Occipital lobe (tissue), 2 donors: ENCODE measurements around the gene RBM34. TPM values are rescaled to one million over a fixed set of nuclear protein-coding genes. Genes with fewer than 3 reads are reported as not detected.

Source experiments
- DNase-seq: peaks from one replicate; lab custom pipeline; 2025; lab: John Stamatoyannopoulos, UW
- total RNA-seq: library from RNA; depleted of rRNA; stranded (reverse); fragments of >200 nt; gene quantifications from one replicate; pipeline ENCODE4 v1.2.3, GENCODE V29; 2014

RBM34 gene
- total RNA-seq, 1 donor from 2014 or later, result 43.5 TPM

DNA sequence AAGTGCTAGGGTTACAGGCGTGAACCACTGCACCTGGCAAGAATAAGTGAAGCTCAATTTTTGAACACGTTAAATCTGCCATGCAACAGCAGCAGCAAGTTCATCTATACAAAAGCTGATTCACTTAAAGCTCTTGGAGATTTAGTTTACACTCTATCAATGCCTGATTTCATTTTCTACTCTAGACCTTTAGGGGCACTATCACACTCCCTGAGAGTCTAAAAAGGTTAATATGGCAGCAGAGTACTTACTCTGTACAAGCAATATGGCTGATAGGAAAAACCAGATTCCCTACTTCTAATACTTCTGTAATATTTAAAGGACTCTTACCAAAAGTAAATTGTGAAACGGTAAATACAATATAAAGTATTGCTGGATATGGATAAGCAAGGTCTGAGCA, 4.8 kb downstream of the RBM34 start:
- DNase-seq, result no peak

DNA sequence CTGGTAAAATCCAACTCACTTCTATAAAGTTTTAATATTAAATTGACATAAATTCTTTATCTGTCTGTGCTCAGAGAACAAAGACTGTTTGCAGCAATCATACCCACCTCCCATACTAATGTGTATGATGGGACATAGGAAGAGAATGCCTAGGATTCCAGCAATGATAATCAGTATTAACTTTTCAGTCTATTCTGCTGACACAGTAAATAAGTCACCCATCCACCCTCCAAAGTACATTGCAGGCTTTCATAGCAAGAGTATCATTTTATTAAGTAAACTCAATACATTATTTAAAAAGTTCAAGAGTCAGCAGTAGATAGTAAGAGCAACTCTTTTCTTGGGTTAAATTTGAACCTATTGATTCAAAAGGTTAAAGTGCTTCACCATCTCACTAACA, 8.8 kb downstream of the RBM34 start:
- DNase-seq, result no peak

DNA sequence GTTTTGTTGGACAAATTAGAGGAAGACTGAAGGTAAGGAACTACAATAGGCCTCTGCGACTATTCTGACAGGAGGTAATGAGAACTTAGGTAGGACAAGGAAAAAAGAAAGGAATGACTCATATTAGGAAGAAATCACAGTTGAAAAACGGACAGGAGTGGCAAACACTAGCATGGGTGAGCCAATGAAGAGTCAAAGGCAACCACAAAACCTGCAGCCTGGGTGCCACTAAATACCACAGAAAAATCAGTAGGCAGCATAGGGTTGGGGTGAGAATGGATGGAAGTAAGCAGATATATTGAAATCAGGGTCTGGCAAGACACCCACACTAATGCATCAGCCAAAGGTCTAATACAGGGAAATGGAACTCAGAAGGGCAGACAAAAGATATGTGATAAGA, 10.0 kb downstream of the RBM34 start:
- no peak for DNase-seq

DNA sequence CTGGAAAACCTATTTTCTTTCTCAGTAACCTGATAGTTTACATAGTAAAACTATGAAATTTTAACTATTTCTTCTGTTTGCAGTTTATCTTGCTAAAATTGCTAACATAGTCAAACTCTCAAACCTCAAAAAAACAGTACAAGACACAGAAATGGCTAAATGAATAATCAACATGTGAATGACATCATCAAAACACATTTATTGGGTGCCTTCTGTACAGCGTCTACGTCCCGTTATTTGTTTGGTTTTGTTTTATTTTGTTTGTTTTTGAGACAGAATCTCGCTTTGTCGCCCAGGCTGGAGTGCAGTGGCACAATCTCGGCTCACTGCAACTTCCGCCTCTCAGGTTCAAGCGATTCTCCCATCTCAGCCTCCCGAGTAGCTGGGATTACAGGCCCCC, 11.2 kb downstream of the RBM34 start:
- no peak for DNase-seq

GRCh38 chr1:235147269-235147668, 13.8 kb downstream of the RBM34 start:
- no peak for DNase-seq

DNA sequence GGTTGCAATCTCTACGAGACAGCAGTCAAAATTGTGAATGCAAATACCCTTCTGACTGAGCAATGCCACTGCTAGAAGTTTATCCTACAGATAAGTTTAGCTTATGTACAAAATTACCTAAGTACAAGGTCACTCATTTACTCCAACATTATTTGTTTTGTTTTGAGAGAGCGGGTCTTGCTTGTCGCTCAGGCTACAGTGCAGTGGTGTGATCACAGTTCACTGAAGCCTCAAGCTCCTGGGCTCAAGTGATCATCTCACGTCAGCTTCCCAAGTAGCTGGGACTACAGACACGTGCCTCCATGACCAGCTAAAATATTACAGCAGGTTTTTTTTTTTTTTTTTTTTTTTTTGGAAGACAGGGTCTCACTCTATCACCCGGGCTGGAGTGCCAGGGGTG, 15.4 kb downstream of the RBM34 start:
- no peak for DNase-seq

DNA sequence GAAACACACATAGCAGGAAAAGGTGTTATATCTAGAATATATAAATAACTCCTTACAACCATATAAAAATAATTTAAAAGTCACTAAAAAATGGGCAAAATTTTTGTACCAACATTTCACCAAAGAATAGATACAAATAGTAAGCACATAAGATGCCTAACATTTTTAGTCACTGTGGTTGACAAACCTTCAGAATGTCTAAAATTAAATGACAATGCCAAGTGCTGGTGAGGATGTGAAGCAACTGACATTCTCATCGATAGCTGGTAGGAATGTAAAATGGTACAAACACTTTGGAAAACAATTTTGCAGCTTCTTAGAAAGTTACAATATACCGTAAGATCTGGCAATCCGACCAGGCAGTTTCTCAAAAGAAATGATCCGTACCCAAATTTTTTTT, 18.1 kb downstream of the RBM34 start:
- no peak for DNase-seq

DNA sequence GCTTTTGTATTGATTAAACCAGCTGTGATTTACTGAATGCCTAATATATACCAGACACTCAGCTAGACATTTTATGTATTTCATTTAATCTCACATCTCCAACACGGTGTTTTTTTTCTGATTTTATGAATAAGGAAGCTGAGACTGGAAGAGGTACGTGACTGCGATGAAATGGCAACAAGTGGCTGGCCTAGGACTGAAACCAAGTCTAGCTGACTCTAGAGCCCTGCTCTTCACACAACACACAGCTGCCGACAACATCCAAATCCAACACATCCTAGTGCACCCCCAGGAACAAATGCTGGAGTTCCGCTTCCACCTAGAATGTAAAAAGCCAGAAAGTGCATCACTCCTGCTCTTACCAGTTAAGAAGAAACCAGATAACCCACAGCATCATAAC, 21.7 kb downstream of the RBM34 start:
- DNase-seq, result no peak

DNA sequence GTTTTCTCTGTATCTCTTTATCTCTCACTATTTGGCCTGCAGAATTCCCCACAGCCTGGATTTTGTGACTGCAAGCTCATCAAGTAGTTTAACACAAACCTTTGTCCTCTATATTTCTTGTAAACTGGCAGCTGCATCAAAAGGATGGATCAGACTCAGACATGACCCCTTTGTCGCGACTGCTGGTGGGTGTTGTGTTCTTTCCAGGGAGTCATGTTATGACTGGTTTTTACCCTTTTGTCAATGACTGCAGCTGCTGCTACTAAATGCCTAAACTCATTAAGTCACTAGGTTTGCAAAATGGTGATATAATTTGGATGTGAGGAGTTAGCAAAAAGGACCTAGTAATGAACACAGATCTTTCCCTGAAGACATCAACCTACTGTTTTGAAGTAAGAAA, 22.2 kb downstream of the RBM34 start:
- no peak for DNase-seq

- DNase-seq, result no peak
Measured at GRCh38 chr1:235136111-235136510, 24.9 kb downstream of the RBM34 start.

- no peak for DNase-seq
Measured at GRCh38 chr1:235134171-235134570, 26.9 kb downstream of the RBM34 start.

DNA sequence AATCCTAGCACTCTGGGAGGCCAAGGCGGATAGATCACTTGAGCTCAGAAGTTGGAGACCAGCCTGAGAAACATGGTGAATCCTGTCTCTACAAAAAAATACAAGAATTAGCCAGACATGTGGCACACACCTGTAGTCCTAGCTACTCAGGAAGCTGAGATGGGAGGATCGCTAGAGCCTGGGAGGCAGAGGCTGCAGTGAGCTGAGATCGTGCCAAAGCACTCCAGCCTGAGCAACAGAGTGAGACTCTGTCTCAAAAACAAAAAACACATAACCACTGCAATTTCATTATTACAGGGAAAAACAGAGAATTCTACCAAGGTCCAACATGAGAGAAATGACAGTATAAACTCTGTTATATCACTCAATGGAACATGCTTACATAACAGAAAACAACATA, 28.0 kb downstream of the RBM34 start:
- no peak for DNase-seq

- DNase-seq, result no peak
Measured at GRCh38 chr1:235131961-235132360, 29.1 kb downstream of the RBM34 start.

DNA sequence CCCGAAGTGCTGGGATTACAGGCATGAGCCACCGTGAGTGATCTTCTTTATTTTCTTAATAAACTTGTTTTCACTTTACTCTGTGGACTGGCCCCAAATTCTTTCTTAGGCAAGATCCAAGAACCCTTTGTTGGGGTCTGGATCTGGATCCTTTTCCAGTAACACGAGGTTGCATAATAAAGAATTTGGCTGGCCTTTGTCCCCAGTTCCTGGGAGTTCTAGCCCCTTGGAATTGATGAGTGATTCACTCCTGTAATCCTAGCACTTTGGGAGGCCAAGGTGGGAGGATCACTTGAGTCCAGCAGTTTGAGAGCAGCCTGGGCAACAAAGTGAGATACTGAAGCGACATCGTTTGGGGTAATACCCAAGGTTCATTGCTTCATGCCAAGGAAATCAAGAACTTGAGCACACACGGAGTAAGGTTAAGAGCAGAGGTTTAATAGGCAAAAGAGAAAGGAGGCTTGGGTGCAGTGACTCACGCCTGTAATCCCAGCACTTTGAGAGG, 30.2 kb downstream of the RBM34 start:
- DNase-seq, result no peak

- no peak for DNase-seq
Measured at GRCh38 chr1:235129774-235130570, 31.1 kb downstream of the RBM34 start.

GRCh38 chr1:235128456-235129328, 32.4 kb downstream of the RBM34 start, which contains the start of gene TOMM20:
TSS of gene TOMM20 (minus strand) at chr1:235128837. CDS start at chr1:235128715, 122 bp downstream.
- DNase-seq, result peak; percentile 94

DNA sequence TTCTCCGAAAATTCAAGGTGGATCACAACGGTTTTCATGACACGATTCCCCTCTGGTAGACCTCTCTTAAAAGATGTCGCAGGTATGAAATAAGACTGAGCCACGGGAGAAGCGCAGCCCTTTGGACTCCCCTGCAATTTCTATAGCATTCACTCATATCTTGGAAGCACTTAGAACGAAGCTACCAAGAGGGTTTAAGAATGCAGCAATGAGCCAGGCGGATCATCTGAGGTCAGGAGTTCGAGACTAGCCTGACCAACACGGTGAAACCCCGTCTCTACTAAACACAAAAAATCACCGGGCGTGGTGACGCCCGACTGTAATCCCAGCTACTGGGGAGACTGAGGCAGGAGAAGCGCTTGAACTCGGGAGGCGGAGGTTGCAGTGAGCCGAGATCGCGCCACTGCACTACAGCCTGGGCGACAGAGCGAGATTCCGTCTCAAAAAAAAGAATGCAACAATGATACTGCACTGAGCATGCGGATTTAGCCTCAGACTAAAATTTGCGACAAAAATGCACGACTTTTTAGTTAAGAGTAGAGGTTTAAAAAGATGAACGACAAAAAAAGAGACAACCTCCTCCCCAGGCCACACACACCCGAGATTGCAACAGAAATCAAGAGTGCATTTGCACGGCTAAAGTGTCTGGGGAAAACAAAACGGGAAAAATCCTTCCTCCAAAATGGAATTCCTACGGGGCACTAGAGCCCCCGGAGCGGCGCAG, 33.2 kb downstream of the RBM34 start:
- DNase-seq, result no peak

DNA sequence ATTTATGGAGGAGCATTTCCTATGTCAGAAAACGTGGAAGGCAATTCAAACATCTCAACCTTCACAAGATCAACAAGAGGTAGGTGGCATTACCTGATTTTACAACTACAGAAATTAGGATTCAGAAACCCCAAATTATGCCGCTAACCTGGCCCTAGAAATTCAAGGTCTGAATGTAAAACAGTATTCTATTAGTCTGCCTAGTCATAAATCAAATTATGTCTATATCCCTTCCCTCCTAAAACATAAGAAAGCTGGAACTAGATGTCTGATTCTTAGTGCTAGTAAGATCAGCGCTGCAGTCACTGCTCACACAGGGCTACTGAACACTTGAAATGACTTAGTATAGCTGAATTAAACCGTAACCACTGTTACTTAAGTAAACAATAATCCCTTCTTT, 33.8 kb downstream of the RBM34 start:
- DNase-seq, result no peak

DNA sequence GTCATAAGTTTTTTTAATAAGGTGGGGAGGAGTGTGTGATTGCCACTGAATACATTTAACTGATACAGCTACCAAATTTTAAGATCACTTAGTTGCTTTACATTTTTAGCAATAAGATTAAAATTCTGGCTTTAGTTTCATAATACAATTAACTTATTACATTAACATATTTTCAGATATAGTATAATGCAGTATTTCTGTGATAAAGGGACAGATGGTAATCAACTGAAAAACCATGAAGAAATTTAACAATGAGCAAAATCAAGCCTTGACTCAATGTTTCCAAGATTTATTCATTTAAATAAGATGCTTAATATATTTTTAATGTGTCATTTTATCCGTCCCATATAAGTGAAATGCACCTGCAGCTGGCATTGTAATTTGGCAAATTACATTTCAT, 36.4 kb downstream of the RBM34 start:
- DNase-seq, result no peak

GRCh38 chr1:235124111-235124510, 36.9 kb downstream of the RBM34 start:
- DNase-seq, result no peak

GRCh38 chr1:235122348-235122747, 38.7 kb downstream of the RBM34 start:
- no peak for DNase-seq
